ENCODE results near the gene SHISA9.

The SHISA9 gene

DNA sequence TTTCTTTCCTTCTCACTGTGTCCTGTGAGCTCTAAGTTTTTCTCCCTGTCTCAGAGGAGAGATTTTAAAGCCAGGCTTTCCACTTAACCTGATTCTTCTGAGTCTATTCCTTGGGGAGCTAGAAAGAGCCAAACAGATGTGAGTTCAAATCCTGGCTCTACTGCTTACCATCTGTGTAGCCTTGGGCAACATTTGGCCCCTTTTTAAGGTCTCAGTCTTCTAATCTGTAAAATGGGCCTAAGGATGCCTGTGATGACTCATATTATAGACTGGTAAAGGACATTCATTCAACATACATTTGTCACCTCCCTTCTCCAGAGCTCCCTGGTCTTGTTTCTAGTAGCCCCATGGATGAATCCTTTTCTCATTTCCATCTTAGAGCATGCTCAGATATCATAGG is 304.0 kb downstream of the SHISA9 start:
- TF ChIP-seq SUZ12 (IDR thresholded peaks at IDR 0.05; ENCODE audit: extremely low read depth, insufficient read depth, insufficient read length) (no peak), YY1 (IDR thresholded peaks at IDR 0.05; ENCODE audit: insufficient read depth, insufficient read length) (no peak), ZNF274 (IDR thresholded peaks at IDR 0.05; ENCODE audit: low read depth, low read length) (no peak)
- Histone ChIP-seq H3K9me3 (ENCODE audit: insufficient read depth, low read length) (no peaks in the 10 kb centered on the region), H3K4me1 (ENCODE audit: insufficient read depth, insufficient read length) (no peaks in the 10 kb centered on the region), H3K4me3 (ENCODE audit: insufficient read length, low read depth) (no peak overlapping the region), H3K36me3 (ENCODE audit: insufficient read depth, insufficient read length, low read length) (no peaks in the 10 kb centered on the region), H3K27me3 (ENCODE audit: insufficient read depth, insufficient read length) (no peaks in the 10 kb centered on the region), H3K9ac (ENCODE audit: insufficient read length, low read depth) (no peak overlapping the region)
- DNase-seq (ENCODE audit: low read depth, low spot score) = no peak

- Histone ChIP-seq H3K36me3 (ENCODE audit: insufficient read depth, insufficient read length, low read length) (no peaks in the 10 kb centered on the region), H3K9me3 (ENCODE audit: insufficient read depth, low read length) (no peaks in the 10 kb centered on the region)
- no peak for TF ChIP-seq ZNF274 (IDR thresholded peaks at IDR 0.05; ENCODE audit: low read depth, low read length)
- TF ChIP-seq YY1 (IDR thresholded peaks at IDR 0.05; ENCODE audit: insufficient read depth, insufficient read length) = no peak
- no peak for TF ChIP-seq SUZ12 (IDR thresholded peaks at IDR 0.05; ENCODE audit: extremely low read depth, insufficient read depth, insufficient read length)
Observed at GRCh38 chr16:13206606-13207005, 305.2 kb downstream of the SHISA9 start.

DNA sequence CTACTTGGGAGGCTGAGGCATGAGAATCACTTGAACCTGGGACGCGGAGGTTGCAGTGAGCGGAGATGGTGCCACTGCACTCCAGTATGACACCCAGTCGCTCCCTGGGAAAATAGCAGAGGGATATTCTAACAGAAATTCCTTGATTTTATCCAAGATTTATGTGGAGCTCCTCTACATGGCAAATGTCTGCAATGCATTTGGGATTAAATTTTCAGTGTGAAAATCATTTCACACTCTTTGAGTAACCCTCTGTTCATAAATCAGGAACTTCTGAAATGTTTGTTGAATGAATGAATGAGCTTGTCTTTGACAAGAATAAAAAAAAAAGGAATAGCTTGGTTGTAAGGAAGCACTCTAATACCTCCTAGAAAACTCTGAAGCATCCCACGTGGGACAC is 305.8 kb downstream of the SHISA9 start:
- Histone ChIP-seq H3K36me3 (ENCODE audit: insufficient read depth, insufficient read length, low read length) (no peaks in the 10 kb centered on the region), H3K9ac (ENCODE audit: insufficient read length, low read depth) (no peak overlapping the region), H3K9me3 (ENCODE audit: insufficient read depth, low read length) (no peaks in the 10 kb centered on the region), H3K27me3 (ENCODE audit: insufficient read depth, insufficient read length) (no peaks in the 10 kb centered on the region), H3K4me1 (ENCODE audit: insufficient read depth, insufficient read length) (no peaks in the 10 kb centered on the region), H3K4me3 (ENCODE audit: insufficient read length, low read depth) (no peak overlapping the region)
- TF ChIP-seq YY1 (IDR thresholded peaks at IDR 0.05; ENCODE audit: insufficient read depth, insufficient read length) (no peak), SUZ12 (IDR thresholded peaks at IDR 0.05; ENCODE audit: extremely low read depth, insufficient read depth, insufficient read length) (no peak), ZNF274 (IDR thresholded peaks at IDR 0.05; ENCODE audit: low read depth, low read length) (no peak)
- DNase-seq (ENCODE audit: low read depth, low spot score) = no peak

More at GRCh38 chr16:13206606-13207005, 305.2 kb downstream of the SHISA9 start:
- Histone ChIP-seq H3K9ac (ENCODE audit: insufficient read length, low read depth) (no peak overlapping the region), H3K27me3 (ENCODE audit: insufficient read depth, insufficient read length) (no peaks in the 10 kb centered on the region), H3K4me3 (ENCODE audit: insufficient read length, low read depth) (no peak overlapping the region), H3K4me1 (ENCODE audit: insufficient read depth, insufficient read length) (no peaks in the 10 kb centered on the region)
- no peak for DNase-seq (ENCODE audit: low read depth, low spot score)

GRCh38 chr16:13223666-13224065 is 322.3 kb downstream of the SHISA9 start:
- Histone ChIP-seq H3K9ac (ENCODE audit: insufficient read length, low read depth) (no peak overlapping the region), H3K4me3 (ENCODE audit: insufficient read length, low read depth) (no peak overlapping the region), H3K27me3 (ENCODE audit: insufficient read depth, insufficient read length) (no peaks in the 10 kb centered on the region), H3K36me3 (ENCODE audit: insufficient read depth, insufficient read length, low read length) (no peaks in the 10 kb centered on the region), H3K4me1 (ENCODE audit: insufficient read depth, insufficient read length) (no peaks in the 10 kb centered on the region), H3K9me3 (ENCODE audit: insufficient read depth, low read length) (no peaks in the 10 kb centered on the region)
- TF ChIP-seq YY1 (IDR thresholded peaks at IDR 0.05; ENCODE audit: insufficient read depth, insufficient read length) (no peak), SUZ12 (IDR thresholded peaks at IDR 0.05; ENCODE audit: extremely low read depth, insufficient read depth, insufficient read length) (no peak), ZNF274 (IDR thresholded peaks at IDR 0.05; ENCODE audit: low read depth, low read length) (no peak)
- no peak for DNase-seq (ENCODE audit: low read depth, low spot score)

- Histone ChIP-seq H3K9ac (ENCODE audit: insufficient read length, low read depth) (no peak overlapping the region), H3K27me3 (ENCODE audit: insufficient read depth, insufficient read length) (no peaks in the 10 kb centered on the region), H3K9me3 (ENCODE audit: insufficient read depth, low read length) (no peaks in the 10 kb centered on the region), H3K36me3 (ENCODE audit: insufficient read depth, insufficient read length, low read length) (no peaks in the 10 kb centered on the region), H3K4me1 (ENCODE audit: insufficient read depth, insufficient read length) (peaks cover 6% of the 10 kb centered on the region), H3K4me3 (ENCODE audit: insufficient read length, low read depth) (no peak overlapping the region)
- no peak for TF ChIP-seq YY1 (IDR thresholded peaks at IDR 0.05; ENCODE audit: insufficient read depth, insufficient read length)
- no peak for TF ChIP-seq ZNF274 (IDR thresholded peaks at IDR 0.05; ENCODE audit: low read depth, low read length)
- no peak for TF ChIP-seq SUZ12 (IDR thresholded peaks at IDR 0.05; ENCODE audit: extremely low read depth, insufficient read depth, insufficient read length)
- no peak for DNase-seq (ENCODE audit: low read depth, low spot score)
Observed at GRCh38 chr16:13229039-13229438, 327.6 kb downstream of the SHISA9 start.

DNA sequence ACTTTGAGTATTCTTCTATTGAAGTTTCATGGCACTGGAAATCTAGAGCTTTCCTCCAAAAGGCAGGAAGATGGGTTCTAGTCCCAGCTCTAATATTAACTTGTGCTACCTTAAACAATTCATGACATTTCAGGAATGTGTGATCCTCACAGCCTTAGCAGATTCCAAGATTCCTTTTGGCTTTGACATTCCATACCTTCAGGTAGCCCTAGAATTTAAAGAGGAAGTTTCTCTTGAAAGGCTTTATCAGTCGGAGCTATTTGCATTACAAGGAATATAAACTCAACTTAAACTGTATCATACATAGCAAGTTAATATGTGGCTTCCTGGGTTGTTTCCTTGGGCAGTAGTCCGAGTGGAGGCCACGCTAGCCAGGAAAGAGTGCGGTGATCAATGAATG is 330.0 kb downstream of the SHISA9 start:
- Histone ChIP-seq H3K9me3 (ENCODE audit: insufficient read depth, low read length) (0 out of 2 replicates have a peak, but pooled peaks cover 5% of the 10 kb centered on the region), H3K4me1 (ENCODE audit: insufficient read depth, insufficient read length) (peaks cover 6% of the 10 kb centered on the region), H3K4me3 (ENCODE audit: insufficient read length, low read depth) (no peak overlapping the region), H3K27me3 (ENCODE audit: insufficient read depth, insufficient read length) (no peaks in the 10 kb centered on the region), H3K36me3 (ENCODE audit: insufficient read depth, insufficient read length, low read length) (peaks cover 7% of the 10 kb centered on the region), H3K9ac (ENCODE audit: insufficient read length, low read depth) (no peak overlapping the region)
- peak; percentile 42 for DNase-seq (ENCODE audit: low read depth, low spot score)
- TF ChIP-seq ZNF274 (IDR thresholded peaks at IDR 0.05; ENCODE audit: low read depth, low read length) = no peak
- no peak for TF ChIP-seq YY1 (IDR thresholded peaks at IDR 0.05; ENCODE audit: insufficient read depth, insufficient read length)
- no peak for TF ChIP-seq SUZ12 (IDR thresholded peaks at IDR 0.05; ENCODE audit: extremely low read depth, insufficient read depth, insufficient read length)

DNA sequence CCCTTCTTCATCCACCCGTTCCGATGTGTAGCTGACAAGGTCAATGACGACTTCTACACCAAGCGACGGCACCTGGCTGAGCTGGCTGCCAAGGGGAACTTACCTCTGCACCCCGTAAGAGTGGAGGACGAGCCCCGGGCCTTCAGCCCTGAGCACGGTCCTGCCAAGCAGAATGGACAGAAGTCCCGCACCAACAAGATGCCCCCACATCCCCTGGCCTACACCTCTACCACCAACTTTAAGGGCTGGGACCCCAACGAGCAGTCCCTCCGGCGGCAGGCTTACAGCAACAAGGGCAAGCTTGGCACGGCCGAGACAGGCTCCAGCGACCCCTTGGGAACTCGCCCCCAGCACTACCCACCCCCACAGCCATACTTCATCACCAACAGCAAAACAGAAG is 333.6 kb downstream of the SHISA9 start:
- Histone ChIP-seq H3K27me3 (ENCODE audit: insufficient read depth, insufficient read length) (no peaks in the 10 kb centered on the region), H3K9ac (ENCODE audit: insufficient read length, low read depth) (no peak overlapping the region), H3K36me3 (ENCODE audit: insufficient read depth, insufficient read length, low read length) (peaks cover 7% of the 10 kb centered on the region), H3K9me3 (ENCODE audit: insufficient read depth, low read length) (0 out of 2 replicates have a peak, but pooled peaks cover 5% of the 10 kb centered on the region), H3K4me1 (ENCODE audit: insufficient read depth, insufficient read length) (peaks cover 6% of the 10 kb centered on the region), H3K4me3 (ENCODE audit: insufficient read length, low read depth) (no peak overlapping the region)
- TF ChIP-seq ZNF274 (IDR thresholded peaks at IDR 0.05; ENCODE audit: low read depth, low read length) (no peak), YY1 (IDR thresholded peaks at IDR 0.05; ENCODE audit: insufficient read depth, insufficient read length) (no peak), SUZ12 (IDR thresholded peaks at IDR 0.05; ENCODE audit: extremely low read depth, insufficient read depth, insufficient read length) (no peak)
- DNase-seq (ENCODE audit: low read depth, low spot score) = no peak
